SJSA1 (cell line): Measurements from ENCODE around the gene FHIT. TPM values are rescaled to one million over a fixed set of nuclear protein-coding genes. Genes with fewer than 3 reads are reported as not detected.

Experiments used
- DNase-seq, 2 experiments: peaks; one replicate each; pipeline ENCODE4 v3.0.0-alpha.2; 2015 to 2020; ENCODE audit warnings: low spot score in 2 of 2, low read depth in 1 of 2
- H3K27ac ChIP-seq: fragments of 250-450 bp; sonication (Bioruptor Pico); 2 replicates; pipeline ENCODE4 v1.5.1; 2020; ENCODE audit warnings: mild to moderate bottlenecking, moderate library complexity
- H3K27me3 ChIP-seq: fragments of 250-450 bp; sonication (Bioruptor Pico); replicated peaks from 2 replicates; pipeline ENCODE4 v1.5.1; 2020; ENCODE audit warnings: mild to moderate bottlenecking, moderate library complexity
- H3K36me3 ChIP-seq: fragments of 250-450 bp; sonication (Bioruptor Pico); 2 replicates; pipeline ENCODE4 v1.5.1; 2020; ENCODE audit warnings: mild to moderate bottlenecking
- H3K4me1 ChIP-seq: fragments of 250-450 bp; sonication (Bioruptor Pico); replicated peaks from 2 replicates; pipeline ENCODE4 v1.6.1; 2021; ENCODE audit warnings: mild to moderate bottlenecking
- H3K4me3 ChIP-seq: fragments of 250-450 bp; sonication (Bioruptor Pico); 2 replicates; pipeline ENCODE4 v1.5.1; 2020; ENCODE audit warnings: mild to moderate bottlenecking
- H3K9me3 ChIP-seq: fragments of 250-450 bp; sonication (Bioruptor Pico); replicated peaks from 2 replicates; pipeline ENCODE4 v1.5.1; 2020; ENCODE audit warnings: mild to moderate bottlenecking
- total RNA-seq: library from RNA; depleted of rRNA; stranded (reverse); fragments of >200 nt; shearing (Covaris generic); gene quantifications from 2 replicates; pipeline ENCODE4 v1.2.3, GENCODE V29; 2014

Gene FHIT
- total RNA-seq, 1 experiment from 2014 or later: not detected

DNA sequence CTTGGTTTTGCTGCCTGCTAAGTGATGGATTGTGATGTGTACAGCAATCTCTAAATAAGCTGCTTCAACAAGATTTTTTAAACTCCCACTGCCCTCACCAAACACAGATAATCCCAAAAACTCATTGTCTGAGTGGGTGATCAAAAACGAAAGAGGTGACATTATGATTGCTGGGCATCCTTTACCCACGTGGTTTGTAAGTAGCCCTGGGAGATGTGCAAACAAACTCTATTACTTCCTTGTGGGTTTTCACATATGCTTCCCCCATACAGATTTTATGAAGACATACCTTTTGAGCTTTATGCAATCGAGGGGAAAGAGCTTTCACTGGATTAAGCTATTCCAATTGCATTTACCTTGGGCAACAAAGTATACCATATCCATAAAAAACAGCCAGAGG lies 1000.4 kb downstream of the FHIT start:
- H3K9me3 ChIP-seq: no peaks in the 10 kb centered on the region
- H3K27ac ChIP-seq: no peak overlapping the region
- no peak for DNase-seq
- H3K4me1 ChIP-seq: no peaks in the 10 kb centered on the region
- H3K36me3 ChIP-seq: no peaks in the 10 kb centered on the region
- no peaks in the 10 kb centered on the region for H3K27me3 ChIP-seq
- no peak overlapping the region for H3K4me3 ChIP-seq

DNA sequence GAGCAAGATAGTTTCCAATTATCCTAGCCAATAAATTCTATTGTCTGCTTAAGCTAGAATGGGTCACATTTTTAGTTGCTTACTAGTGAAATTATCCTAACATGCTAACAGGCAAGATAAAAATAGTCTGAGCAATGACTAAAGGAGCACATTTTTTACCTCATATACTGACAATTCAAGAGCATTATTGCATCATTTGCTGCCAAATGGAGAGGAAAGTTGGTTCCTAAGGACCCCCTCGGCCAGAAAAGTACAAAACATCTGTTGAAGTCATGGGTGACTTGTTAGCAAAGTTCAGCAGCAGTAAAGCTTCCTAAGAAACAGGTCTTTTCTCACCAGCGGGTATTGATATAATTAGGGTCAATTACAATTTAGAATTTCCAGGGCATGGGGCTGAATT lies 1001.0 kb downstream of the FHIT start:
- no peaks in the 10 kb centered on the region for H3K36me3 ChIP-seq
- H3K9me3 ChIP-seq: no peaks in the 10 kb centered on the region
- DNase-seq: no peak
- no peak overlapping the region for H3K27ac ChIP-seq
- H3K27me3 ChIP-seq: no peaks in the 10 kb centered on the region
- H3K4me1 ChIP-seq: no peaks in the 10 kb centered on the region
- no peak overlapping the region for H3K4me3 ChIP-seq

DNA sequence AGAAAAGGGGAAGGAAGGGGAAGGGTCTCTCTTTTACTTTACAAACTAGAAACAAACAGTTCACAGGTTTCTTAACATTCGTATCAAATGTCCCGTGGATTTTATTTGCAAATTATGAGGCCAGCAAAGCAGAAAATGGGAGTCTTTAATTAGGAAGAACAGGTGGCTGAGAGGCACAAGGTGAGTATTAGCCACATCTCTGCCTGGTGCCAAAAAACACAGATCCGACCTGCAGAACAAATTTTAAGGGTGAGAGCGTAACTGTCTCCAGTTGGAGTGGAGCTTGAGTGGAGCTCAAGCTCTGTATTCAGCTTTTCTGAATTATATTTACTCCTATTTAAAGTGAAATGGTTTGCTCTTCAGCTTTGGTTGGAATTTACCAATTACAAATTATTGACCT lies 1004.9 kb downstream of the FHIT start:
- no peak overlapping the region for H3K4me3 ChIP-seq
- no peaks in the 10 kb centered on the region for H3K4me1 ChIP-seq
- no peaks in the 10 kb centered on the region for H3K27me3 ChIP-seq
- no peaks in the 10 kb centered on the region for H3K9me3 ChIP-seq
- no peaks in the 10 kb centered on the region for H3K36me3 ChIP-seq
- no peak for DNase-seq
- H3K27ac ChIP-seq: no peak overlapping the region

- H3K4me3 ChIP-seq: no peak overlapping the region
- no peak overlapping the region for H3K27ac ChIP-seq
- DNase-seq: no peak
- H3K36me3 ChIP-seq: no peaks in the 10 kb centered on the region
- no peaks in the 10 kb centered on the region for H3K27me3 ChIP-seq
- no peaks in the 10 kb centered on the region for H3K4me1 ChIP-seq
- no peaks in the 10 kb centered on the region for H3K9me3 ChIP-seq
Observed at GRCh38 chr3:60243456-60243855, 1007.8 kb downstream of the FHIT start.

DNA sequence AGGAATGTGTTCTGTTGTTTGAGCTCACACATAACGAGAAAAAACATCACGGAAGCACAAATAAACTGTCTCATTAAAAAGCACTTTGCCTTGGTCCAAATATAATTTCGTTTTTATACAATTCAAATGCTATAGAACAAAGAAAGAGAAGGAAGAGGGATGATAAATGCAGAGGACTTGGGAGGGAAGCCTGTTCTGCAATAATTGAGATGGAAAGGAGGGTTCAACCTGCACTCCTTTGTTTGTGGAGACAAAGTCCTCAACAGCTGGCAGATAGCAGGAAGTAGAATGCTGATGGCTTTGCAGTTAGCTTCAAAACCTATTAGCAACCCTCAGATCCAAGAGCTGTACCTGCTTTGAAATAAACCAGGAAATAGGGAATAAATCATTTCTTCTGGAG lies 1010.8 kb downstream of the FHIT start:
- DNase-seq: no peak
- Histone ChIP-seq H3K4me1 (no peaks in the 10 kb centered on the region), H3K4me3 (no peak overlapping the region), H3K9me3 (no peaks in the 10 kb centered on the region), H3K36me3 (no peaks in the 10 kb centered on the region), H3K27ac (no peak overlapping the region), H3K27me3 (no peaks in the 10 kb centered on the region)

- Histone ChIP-seq H3K27ac (no peak overlapping the region), H3K27me3 (no peaks in the 10 kb centered on the region), H3K9me3 (no peaks in the 10 kb centered on the region), H3K4me3 (no peak overlapping the region), H3K4me1 (no peaks in the 10 kb centered on the region), H3K36me3 (no peaks in the 10 kb centered on the region)
- no peak for DNase-seq
Observed at GRCh38 chr3:60238550-60238949, 1012.7 kb downstream of the FHIT start.

GRCh38 chr3:60229502-60229901 lies 1021.8 kb downstream of the FHIT start:
- no peaks in the 10 kb centered on the region for H3K4me1 ChIP-seq
- H3K27me3 ChIP-seq: no peaks in the 10 kb centered on the region
- no peaks in the 10 kb centered on the region for H3K9me3 ChIP-seq
- DNase-seq: no peak
- H3K4me3 ChIP-seq: no peak overlapping the region
- no peak overlapping the region for H3K27ac ChIP-seq
- H3K36me3 ChIP-seq: no peaks in the 10 kb centered on the region

- H3K9me3 ChIP-seq: no peaks in the 10 kb centered on the region
- H3K4me3 ChIP-seq: no peak overlapping the region
- no peak for DNase-seq
- H3K27me3 ChIP-seq: no peaks in the 10 kb centered on the region
- H3K27ac ChIP-seq: no peak overlapping the region
- H3K4me1 ChIP-seq: no peaks in the 10 kb centered on the region
- no peaks in the 10 kb centered on the region for H3K36me3 ChIP-seq
Observed at GRCh38 chr3:60228823-60229222, 1022.4 kb downstream of the FHIT start.

- Histone ChIP-seq H3K36me3 (no peaks in the 10 kb centered on the region), H3K27ac (no peak overlapping the region), H3K9me3 (no peaks in the 10 kb centered on the region), H3K4me3 (no peak overlapping the region), H3K27me3 (no peaks in the 10 kb centered on the region), H3K4me1 (no peaks in the 10 kb centered on the region)
- DNase-seq: no peak
Observed at GRCh38 chr3:60226912-60227311, 1024.3 kb downstream of the FHIT start.

GRCh38 chr3:60225848-60226247 lies 1025.4 kb downstream of the FHIT start:
- no peaks in the 10 kb centered on the region for H3K36me3 ChIP-seq

DNA sequence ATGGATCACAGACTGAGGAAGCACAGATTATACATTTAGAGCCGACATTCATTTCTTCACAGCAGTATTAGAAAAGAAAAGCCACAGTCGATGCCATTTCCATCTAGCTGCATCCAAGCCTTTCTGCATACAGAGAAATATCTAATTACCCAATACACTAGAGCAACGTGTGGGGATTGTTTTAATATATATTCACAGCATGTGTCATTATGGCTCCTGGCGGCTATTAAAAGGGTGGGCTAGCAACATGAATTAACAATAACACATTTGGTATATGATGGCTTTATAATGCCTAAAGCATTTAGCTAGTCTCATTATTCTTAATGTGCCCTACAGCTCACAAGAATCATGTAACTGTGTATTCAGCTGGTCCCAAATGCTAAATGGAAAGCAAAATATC lies 1030.5 kb downstream of the FHIT start:
- H3K27ac ChIP-seq: no peak overlapping the region
- no peak overlapping the region for H3K4me3 ChIP-seq
- H3K36me3 ChIP-seq: no peaks in the 10 kb centered on the region

More at GRCh38 chr3:60225848-60226247, 1025.4 kb downstream of the FHIT start:
- no peak for DNase-seq
- Histone ChIP-seq H3K4me1 (no peaks in the 10 kb centered on the region), H3K27me3 (no peaks in the 10 kb centered on the region), H3K4me3 (no peak overlapping the region), H3K27ac (no peak overlapping the region), H3K9me3 (no peaks in the 10 kb centered on the region)

DNA sequence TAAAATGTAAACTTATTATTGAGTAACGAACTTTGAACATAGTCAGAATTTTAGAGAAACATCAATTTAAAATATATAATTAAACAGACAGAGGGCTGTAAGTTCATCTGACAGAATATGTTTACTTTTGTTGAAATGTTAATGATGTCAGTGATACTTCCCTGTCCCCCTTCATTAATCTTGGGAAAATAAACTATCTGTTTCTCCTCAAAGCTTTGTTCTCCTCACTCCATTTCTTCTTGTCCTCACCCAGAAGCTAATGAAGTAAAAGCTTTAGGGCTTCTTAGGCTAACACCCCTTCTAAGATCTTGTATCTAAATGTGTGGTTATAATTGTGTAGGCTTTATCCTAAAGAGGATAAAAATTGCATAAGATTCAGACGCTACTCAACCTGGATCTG lies 1031.8 kb downstream of the FHIT start:
- H3K4me3 ChIP-seq: no peak overlapping the region
- no peaks in the 10 kb centered on the region for H3K9me3 ChIP-seq
- no peak overlapping the region for H3K27ac ChIP-seq
- no peaks in the 10 kb centered on the region for H3K36me3 ChIP-seq
- no peak for DNase-seq
- no peaks in the 10 kb centered on the region for H3K4me1 ChIP-seq
- no peaks in the 10 kb centered on the region for H3K27me3 ChIP-seq

More for the DNA sequence above, 1030.5 kb downstream of the FHIT start:
- Histone ChIP-seq H3K9me3 (no peaks in the 10 kb centered on the region), H3K27me3 (no peaks in the 10 kb centered on the region), H3K4me1 (no peaks in the 10 kb centered on the region)
- no peak for DNase-seq

- no peak for DNase-seq
- H3K4me3 ChIP-seq: no peak overlapping the region
- no peaks in the 10 kb centered on the region for H3K27me3 ChIP-seq
- no peaks in the 10 kb centered on the region for H3K4me1 ChIP-seq
- H3K9me3 ChIP-seq: no peaks in the 10 kb centered on the region
- no peaks in the 10 kb centered on the region for H3K36me3 ChIP-seq
- H3K27ac ChIP-seq: no peak overlapping the region
Observed at GRCh38 chr3:60217156-60217911, 1033.9 kb downstream of the FHIT start.

GRCh38 chr3:60216462-60217075 lies 1034.7 kb downstream of the FHIT start:
- DNase-seq: no peak
- Histone ChIP-seq H3K36me3 (no peaks in the 10 kb centered on the region), H3K9me3 (no peaks in the 10 kb centered on the region), H3K4me3 (no peak overlapping the region), H3K27ac (no peak overlapping the region), H3K4me1 (no peaks in the 10 kb centered on the region), H3K27me3 (no peaks in the 10 kb centered on the region)
